DND-41 (cell line): ENCODE data around the gene ZDHHC22.

Source experiments
- ATAC-seq: fragments of 200-7000 bp; cut with Tn5 transposase; 3 replicates; pipeline ENCODE4 v1.9.1; 2021; ENCODE audit warnings: low read depth; ENCODE audit not compliant: insufficient read depth
- DNase-seq: peaks from one replicate; pipeline ENCODE4 v3.0.0-alpha.2; 2020
- H2AFZ ChIP-seq: 2 replicates; pipeline ENCODE4 v1.6.0; 2012; ENCODE audit warnings: low read depth, low read length
- H3K27ac ChIP-seq: 2 replicates; pipeline ENCODE4 v1.5.1; 2012; ENCODE audit warnings: low read length, inconsistent platforms
- H3K27me3 ChIP-seq: fragments of 200-600 bp; sonication (generic); 2 replicates; pipeline ENCODE4 v1.6.0; 2012; ENCODE audit warnings: low read length, mild to moderate bottlenecking, inconsistent platforms; ENCODE audit not compliant: insufficient read depth, poor library complexity
- H3K36me3 ChIP-seq: 2 replicates; pipeline ENCODE4 v1.5.1; 2012; ENCODE audit warnings: low read length, inconsistent platforms; ENCODE audit not compliant: insufficient read depth
- H3K4me1 ChIP-seq: 2 replicates; pipeline ENCODE4 v1.5.1; 2012; ENCODE audit warnings: mild to moderate bottlenecking, low read length; ENCODE audit not compliant: insufficient read depth
- H3K4me2 ChIP-seq: 2 replicates; pipeline ENCODE4 v1.6.0; 2012; ENCODE audit warnings: mild to moderate bottlenecking, moderate library complexity, low read length, inconsistent platforms; ENCODE audit not compliant: insufficient read depth
- H3K4me3 ChIP-seq, 2 experiments: fragments of 200-600 bp in 1 of 2; shearing (Covaris generic) in 1 of 2; 2 replicates each; pipeline ENCODE4 v1.5.1; 2012 to 2016; ENCODE audit warnings: inconsistent platforms in 2 of 2, low read length in 2 of 2, mild to moderate bottlenecking in 2 of 2, low read depth in 1 of 2, moderate library complexity in 1 of 2
- H3K79me2 ChIP-seq: 2 replicates; pipeline ENCODE4 v1.6.0; 2012; ENCODE audit warnings: low read length, inconsistent platforms; ENCODE audit not compliant: insufficient read depth
- H3K9ac ChIP-seq: 2 replicates; pipeline ENCODE4 v1.6.0; 2012; ENCODE audit warnings: low read depth, mild to moderate bottlenecking, inconsistent platforms, low read length, moderate library complexity
- H3K9me3 ChIP-seq: 2 replicates; pipeline ENCODE4 v1.5.1; 2012; ENCODE audit warnings: low read length, moderate library complexity, mild to moderate bottlenecking, inconsistent platforms; ENCODE audit not compliant: insufficient read depth, severe bottlenecking
- H4K20me1 ChIP-seq: 2 replicates; pipeline ENCODE4 v1.6.0; 2012; ENCODE audit warnings: low read length; ENCODE audit not compliant: insufficient read depth
- EZH2 ChIP-seq: IDR thresholded peaks from 3 replicates; pipeline ENCODE4 v1.6.1; 2012; ENCODE audit warnings: borderline replicate concordance, low read depth, mild to moderate bottlenecking, moderate library complexity, low read length, inconsistent platforms; ENCODE audit not compliant: severe bottlenecking
- TF ChIP-seq, protein P1 (sequence below): IDR thresholded peaks from 2 replicates; pipeline ENCODE4 v1.5.1; 2012; ENCODE audit warnings: borderline replicate concordance, low read length, moderate library complexity, mild to moderate bottlenecking; ENCODE audit not compliant: poor library complexity, severe bottlenecking; ENCODE audit errors: extremely low read depth

The ZDHHC22 gene

GRCh38 chr14:77187649-77188012 is 46.0 kb upstream of the ZDHHC22 start:
- no peaks in the 10 kb centered on the region for H3K79me2 ChIP-seq
- no peak overlapping the region for H3K9ac ChIP-seq
- no peaks in the 10 kb centered on the region for H3K9me3 ChIP-seq
- H3K4me1 ChIP-seq = no peaks in the 10 kb centered on the region
- H3K27me3 ChIP-seq = peaks cover 3% of the 10 kb centered on the region
- DNase-seq = no peak
- TF ChIP-seq, protein P1, sequence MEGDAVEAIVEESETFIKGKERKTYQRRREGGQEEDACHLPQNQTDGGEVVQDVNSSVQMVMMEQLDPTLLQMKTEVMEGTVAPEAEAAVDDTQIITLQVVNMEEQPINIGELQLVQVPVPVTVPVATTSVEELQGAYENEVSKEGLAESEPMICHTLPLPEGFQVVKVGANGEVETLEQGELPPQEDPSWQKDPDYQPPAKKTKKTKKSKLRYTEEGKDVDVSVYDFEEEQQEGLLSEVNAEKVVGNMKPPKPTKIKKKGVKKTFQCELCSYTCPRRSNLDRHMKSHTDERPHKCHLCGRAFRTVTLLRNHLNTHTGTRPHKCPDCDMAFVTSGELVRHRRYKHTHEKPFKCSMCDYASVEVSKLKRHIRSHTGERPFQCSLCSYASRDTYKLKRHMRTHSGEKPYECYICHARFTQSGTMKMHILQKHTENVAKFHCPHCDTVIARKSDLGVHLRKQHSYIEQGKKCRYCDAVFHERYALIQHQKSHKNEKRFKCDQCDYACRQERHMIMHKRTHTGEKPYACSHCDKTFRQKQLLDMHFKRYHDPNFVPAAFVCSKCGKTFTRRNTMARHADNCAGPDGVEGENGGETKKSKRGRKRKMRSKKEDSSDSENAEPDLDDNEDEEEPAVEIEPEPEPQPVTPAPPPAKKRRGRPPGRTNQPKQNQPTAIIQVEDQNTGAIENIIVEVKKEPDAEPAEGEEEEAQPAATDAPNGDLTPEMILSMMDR = no peak
- TF ChIP-seq EZH2 = no peak
- no peak for ATAC-seq
- H3K4me2 ChIP-seq = no peak overlapping the region
- no peak overlapping the region for H3K4me3 ChIP-seq
- no peak overlapping the region for H3K27ac ChIP-seq
- H4K20me1 ChIP-seq = no peaks in the 10 kb centered on the region
- no peaks in the 10 kb centered on the region for H3K36me3 ChIP-seq
- no peak overlapping the region for H2AFZ ChIP-seq

- peaks cover 3% of the 10 kb centered on the region for H3K27me3 ChIP-seq
- no peaks in the 10 kb centered on the region for H3K36me3 ChIP-seq
- H3K9ac ChIP-seq = no peak overlapping the region
- no peak overlapping the region for H3K27ac ChIP-seq
- H3K4me2 ChIP-seq = no peak overlapping the region
- TF ChIP-seq EZH2 = no peak
- TF ChIP-seq, protein P1 = no peak
- H3K4me3 ChIP-seq = no peak overlapping the region
- no peaks in the 10 kb centered on the region for H3K9me3 ChIP-seq
- ATAC-seq = no peak
- no peaks in the 10 kb centered on the region for H3K4me1 ChIP-seq
- DNase-seq = no peak
- no peaks in the 10 kb centered on the region for H3K79me2 ChIP-seq
- no peak overlapping the region for H2AFZ ChIP-seq
- no peaks in the 10 kb centered on the region for H4K20me1 ChIP-seq
Observed at GRCh38 chr14:77186911-77187648, 45.5 kb upstream of the ZDHHC22 start.

DNA sequence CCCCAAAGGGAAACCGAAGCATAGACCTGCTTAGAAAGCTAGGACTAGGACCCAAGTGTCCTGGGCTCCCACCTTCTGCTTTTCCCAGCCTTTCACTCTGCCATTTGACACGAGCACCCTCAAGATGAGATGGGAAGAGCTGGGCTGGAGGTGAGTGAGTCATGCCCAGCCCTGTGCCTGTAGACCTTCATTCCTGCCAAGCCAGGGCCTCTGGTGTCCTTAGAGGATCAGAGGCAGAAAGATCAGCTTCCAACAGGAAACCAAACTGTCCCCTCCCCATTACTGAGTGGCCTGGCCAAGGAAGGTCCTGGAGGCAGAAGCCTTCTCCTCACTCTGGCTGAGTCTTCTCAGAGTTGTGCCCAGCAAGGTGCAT is 43.5 kb upstream of the ZDHHC22 start:
- Histone ChIP-seq H3K4me2 (no peak overlapping the region), H3K79me2 (no peaks in the 10 kb centered on the region), H3K9me3 (no peaks in the 10 kb centered on the region), H4K20me1 (no peaks in the 10 kb centered on the region), H3K27me3 (peaks cover 3% of the 10 kb centered on the region), H3K4me1 (no peaks in the 10 kb centered on the region), H3K4me3 (no peak overlapping the region), H3K9ac (no peak overlapping the region), H2AFZ (no peak overlapping the region), H3K27ac (no peak overlapping the region), H3K36me3 (no peaks in the 10 kb centered on the region)
- ATAC-seq (no peak), DNase-seq (no peak)
- TF ChIP-seq, protein P1 = no peak
- no peak for TF ChIP-seq EZH2
